SK-N-MC (cell line): ENCODE measurements around the gene PERM1.
"Not testable (repeated sequence)": the region's sequence is repeated elsewhere in the genome, so short reads cannot be mapped to it uniquely, and the experiment has no call there.

ENCODE experiments used
- EZH2 ChIP-seq: fragments of 200-600 bp; sonication (generic); IDR thresholded peaks from one replicate; pipeline ENCODE4 v1.6.1; 2017; ENCODE audit warnings: antibody characterized with exemption
- POLR2AphosphoS5 ChIP-seq: IDR thresholded peaks from 2 replicates; pipeline ENCODE4 v1.6.1; 2012; ENCODE audit warnings: mild to moderate bottlenecking, low read depth, low read length, borderline replicate concordance

DNA sequence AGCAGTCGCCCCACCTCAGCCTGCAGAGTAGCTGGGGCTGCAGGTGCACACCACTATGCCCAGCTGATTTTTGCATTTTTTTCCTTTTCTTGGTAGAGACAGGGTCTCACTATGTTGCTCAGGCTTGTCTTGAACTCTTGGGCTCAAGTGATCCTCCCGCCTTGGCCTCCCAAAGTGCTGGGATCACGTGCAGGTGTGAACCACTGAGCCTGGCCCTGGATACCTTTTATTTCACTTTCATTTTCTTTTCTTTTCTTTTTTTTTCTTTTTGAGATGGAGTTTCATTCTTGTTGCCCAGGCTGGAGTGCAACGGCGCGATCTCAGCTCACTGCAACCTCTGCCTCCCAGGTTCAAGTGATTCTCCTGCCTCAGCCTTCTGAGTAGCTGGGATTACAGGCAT, 9.4 kb upstream of the PERM1 start:
- not testable (repeated sequence) for TF ChIP-seq POLR2AphosphoS5, EZH2
